Activated CD4-positive, alpha-beta memory T cell treated with anti-CD3 and anti-CD28 coated beads, Interleukin-2, amount 10 ng/mL, durations not matched to agents 7 days and 5 days (primary cell): ENCODE results near the gene CPNE2. TPM values are rescaled to one million over a fixed set of nuclear protein-coding genes. Genes with fewer than 3 reads are reported as not detected.

Source experiments
- CTCF ChIA-PET: fragments of 350-600 bp; sonication (Branson Sonifier 250); formaldehyde crosslinking; loops from one replicate; lab custom pipeline; 2021; ENCODE audit warnings: antibody characterized with exemption, inconsistent platforms; lab: Charles Lee
- POLR2A ChIA-PET: fragments of 350-600 bp; sonication (Branson Sonifier 250); formaldehyde crosslinking; loops from one replicate; lab custom pipeline; 2021; ENCODE audit warnings: antibody characterized with exemption; lab: Charles Lee
- DNase-seq: peaks from one replicate; pipeline ENCODE4 v3.0.0-alpha.2; 2020
- H3K27ac Mint-ChIP-seq: one replicate; pipeline ENCODE4 v1.8.0; 2021; ENCODE audit warnings: mild to moderate bottlenecking, mixed read lengths
- H3K27me3 Mint-ChIP-seq: one replicate; pipeline ENCODE4 v1.8.0; 2021; ENCODE audit warnings: mixed read lengths
- H3K36me3 Mint-ChIP-seq: one replicate; pipeline ENCODE4 v1.8.0; 2021; ENCODE audit warnings: low read depth, mixed read lengths
- H3K4me1 Mint-ChIP-seq: one replicate; pipeline ENCODE4 v1.8.0; 2021; ENCODE audit warnings: mixed read lengths
- H3K4me3 Mint-ChIP-seq: one replicate; pipeline ENCODE4 v1.8.0; 2021; ENCODE audit warnings: mild to moderate bottlenecking, mixed read lengths
- H3K9me3 Mint-ChIP-seq: one replicate; pipeline ENCODE4 v1.8.0; 2021; ENCODE audit warnings: mixed read lengths
- total RNA-seq, 2 experiments: library from RNA; stranded (reverse); gene quantifications; one replicate each; pipeline ENCODE4 v1.2.3, GENCODE V29; 2021

CPNE2 gene
- total RNA-seq, 2 experiments from 2014 or later: 4.6 to 4.8 TPM

GRCh38 chr16:57131351-57131970 is 39.1 kb downstream of the CPNE2 start:
- no peaks in the 10 kb centered on the region for H3K36me3 Mint-ChIP-seq
- peak overlapping the region; percentile 35 for H3K27ac Mint-ChIP-seq
- no peaks in the 10 kb centered on the region for H3K9me3 Mint-ChIP-seq
- H3K27me3 Mint-ChIP-seq: no peaks in the 10 kb centered on the region
- no peak for DNase-seq
- ChIA-PET POLR2A (no interaction called here), CTCF (no interaction called here)
- H3K4me1 Mint-ChIP-seq: peaks cover 85% of the 10 kb centered on the region
- no peak overlapping the region for H3K4me3 Mint-ChIP-seq

- DNase-seq: no peak
- peak overlapping the region; percentile 49 for H3K27ac Mint-ChIP-seq
- H3K4me1 Mint-ChIP-seq: peaks cover 75% of the 10 kb centered on the region
- no peak overlapping the region for H3K4me3 Mint-ChIP-seq
- POLR2A ChIA-PET: interaction anchor here (0.5 kb wide), 1 partner anchor 28 kb away, joined by 3 read pairs; no protein-coding TSS in a partner anchor
- CTCF ChIA-PET: no interaction called here
- H3K36me3 Mint-ChIP-seq: no peaks in the 10 kb centered on the region
- no peaks in the 10 kb centered on the region for H3K27me3 Mint-ChIP-seq
- H3K9me3 Mint-ChIP-seq: no peaks in the 10 kb centered on the region
Measured at GRCh38 chr16:57132470-57132869, 40.1 kb downstream of the CPNE2 start.

GRCh38 chr16:57133031-57133430 is 40.6 kb downstream of the CPNE2 start:
- no peak for DNase-seq
- Mint-ChIP-seq H3K4me1 (peaks cover 70% of the 10 kb centered on the region), H3K9me3 (no peaks in the 10 kb centered on the region), H3K27ac (peak overlapping the region; percentile 49), H3K4me3 (no peak overlapping the region), H3K36me3 (no peaks in the 10 kb centered on the region), H3K27me3 (no peaks in the 10 kb centered on the region)
- ChIA-PET POLR2A (interaction anchor here (0.6 kb wide), 1 partner anchor 53 kb away, joined by 3 read pairs; the partner anchor contains the start of gene PSME3IP1), CTCF (no interaction called here)

- H3K27me3 Mint-ChIP-seq: no peaks in the 10 kb centered on the region
- peaks cover 63% of the 10 kb centered on the region for H3K4me1 Mint-ChIP-seq
- peak overlapping the region; percentile 58 for H3K27ac Mint-ChIP-seq
- H3K36me3 Mint-ChIP-seq: no peaks in the 10 kb centered on the region
- peak overlapping the region; percentile 63 for H3K4me3 Mint-ChIP-seq
- ChIA-PET CTCF (interaction anchor here (0.6 to 1.4 kb wide), 2 partner anchors 24 to 41 kb away, joined by 3 read pairs; partner anchors contain the start of gene CPNE2), POLR2A (interaction anchor here (0.9 to 2.1 kb wide), 2 partner anchors 11 to 20 kb away, joined by 3 to 9 read pairs; no protein-coding TSS in a partner anchor)
- DNase-seq: no peak
- H3K9me3 Mint-ChIP-seq: no peaks in the 10 kb centered on the region
Measured at GRCh38 chr16:57133886-57134285, 41.5 kb downstream of the CPNE2 start.

- Mint-ChIP-seq H3K27me3 (no peaks in the 10 kb centered on the region), H3K36me3 (no peaks in the 10 kb centered on the region), H3K9me3 (no peaks in the 10 kb centered on the region), H3K4me3 (peak overlapping the region; percentile 63), H3K27ac (peak overlapping the region; percentile 82), H3K4me1 (peaks cover 56% of the 10 kb centered on the region)
- peak; percentile 41 for DNase-seq
- CTCF ChIA-PET: interaction anchor here (0.8 to 1.4 kb wide), 4 partner anchors 14 to 51 kb away, joined by 3 read pairs; partner anchors contain the start of gene CPNE2
- POLR2A ChIA-PET: interaction anchor here (0.6 to 2.1 kb wide), 7 partner anchors 8 to 83 kb away, joined by 3 to 10 read pairs (median 4); no protein-coding TSS in a partner anchor
Measured at GRCh38 chr16:57134982-57135381, 42.6 kb downstream of the CPNE2 start.

- ChIA-PET POLR2A (interaction anchor here (1.1 kb wide), 1 partner anchor 49 kb away, joined by 4 read pairs; the partner anchor contains the start of genes PSME3IP1 and RSPRY1), CTCF (no interaction called here)
- peaks cover 58% of the 10 kb centered on the region for H3K4me1 Mint-ChIP-seq
- no peaks in the 10 kb centered on the region for H3K27me3 Mint-ChIP-seq
- no peak overlapping the region for H3K4me3 Mint-ChIP-seq
- H3K9me3 Mint-ChIP-seq: no peaks in the 10 kb centered on the region
- no peaks in the 10 kb centered on the region for H3K36me3 Mint-ChIP-seq
- H3K27ac Mint-ChIP-seq: no peak overlapping the region
- DNase-seq: no peak
Measured at GRCh38 chr16:57137043-57137442, 44.7 kb downstream of the CPNE2 start.

GRCh38 chr16:57137566-57138273 is 45.3 kb downstream of the CPNE2 start:
- H3K36me3 Mint-ChIP-seq: no peaks in the 10 kb centered on the region
- no peak for DNase-seq
- CTCF ChIA-PET: interaction anchor here (0.6 kb wide), 1 partner anchor 30 kb away, joined by 6 read pairs; no protein-coding TSS in a partner anchor
- H3K27me3 Mint-ChIP-seq: no peaks in the 10 kb centered on the region
- no peak overlapping the region for H3K27ac Mint-ChIP-seq
- no peaks in the 10 kb centered on the region for H3K9me3 Mint-ChIP-seq
- no peak overlapping the region for H3K4me3 Mint-ChIP-seq
- peaks cover 59% of the 10 kb centered on the region for H3K4me1 Mint-ChIP-seq
- POLR2A ChIA-PET: no interaction called here

- no peaks in the 10 kb centered on the region for H3K36me3 Mint-ChIP-seq
- CTCF ChIA-PET: interaction anchor here (0.6 kb wide), 1 partner anchor 31 kb away, joined by 6 read pairs; no protein-coding TSS in a partner anchor
Measured at GRCh38 chr16:57138281-57138935, 46.0 kb downstream of the CPNE2 start.

GRCh38 chr16:57140931-57141668 is 48.7 kb downstream of the CPNE2 start:
- Mint-ChIP-seq H3K27ac (peak overlapping the region; percentile 64), H3K36me3 (no peaks in the 10 kb centered on the region), H3K4me3 (no peak overlapping the region), H3K27me3 (no peaks in the 10 kb centered on the region), H3K4me1 (peaks cover 35% of the 10 kb centered on the region), H3K9me3 (no peaks in the 10 kb centered on the region)
- ChIA-PET CTCF (interaction anchor here (0.6 to 1.3 kb wide), 2 partner anchors 42 to 44 kb away, joined by 3 read pairs; partner anchors contain the start of gene PSME3IP1), POLR2A (interaction anchor here (0.9 to 1.3 kb wide), 4 partner anchors 10 to 21 kb away, joined by 3 to 7 read pairs (median 4); no protein-coding TSS in a partner anchor)
- no peak for DNase-seq

More at GRCh38 chr16:57138281-57138935, 46.0 kb downstream of the CPNE2 start:
- Mint-ChIP-seq H3K27me3 (no peaks in the 10 kb centered on the region), H3K4me3 (no peak overlapping the region), H3K27ac (no peak overlapping the region), H3K9me3 (no peaks in the 10 kb centered on the region), H3K4me1 (peaks cover 58% of the 10 kb centered on the region)
- DNase-seq: no peak
- POLR2A ChIA-PET: no interaction called here

- no peaks in the 10 kb centered on the region for H3K27me3 Mint-ChIP-seq
- H3K27ac Mint-ChIP-seq: peak overlapping the region; percentile 64
- H3K36me3 Mint-ChIP-seq: no peaks in the 10 kb centered on the region
- no peaks in the 10 kb centered on the region for H3K9me3 Mint-ChIP-seq
- H3K4me3 Mint-ChIP-seq: no peak overlapping the region
- DNase-seq: no peak
- POLR2A ChIA-PET: interaction anchor here (0.6 to 1.3 kb wide), 6 partner anchors 9 to 57 kb away, joined by 3 to 7 read pairs (median 3); no protein-coding TSS in a partner anchor
- CTCF ChIA-PET: interaction anchor here (0.5 kb wide), 1 partner anchor 679 kb away, joined by 3 read pairs; no protein-coding TSS in a partner anchor
- peaks cover 31% of the 10 kb centered on the region for H3K4me1 Mint-ChIP-seq
Measured at GRCh38 chr16:57141822-57142631, 49.6 kb downstream of the CPNE2 start.

GRCh38 chr16:57143149-57143921 is 51.0 kb downstream of the CPNE2 start:
- Mint-ChIP-seq H3K4me1 (peaks cover 34% of the 10 kb centered on the region), H3K36me3 (no peaks in the 10 kb centered on the region), H3K4me3 (no peak overlapping the region), H3K9me3 (no peaks in the 10 kb centered on the region), H3K27ac (no peak overlapping the region), H3K27me3 (no peaks in the 10 kb centered on the region)
- CTCF ChIA-PET: interaction anchor here (1.0 kb wide), 1 partner anchor 50 kb away, joined by 3 read pairs; no protein-coding TSS in a partner anchor
- DNase-seq: no peak
- POLR2A ChIA-PET: interaction anchor here (0.6 to 2.1 kb wide), 5 partner anchors 9 to 394 kb away, joined by 3 to 9 read pairs (median 3); no protein-coding TSS in a partner anchor
